Neural cell (in vitro differentiated cells): Measurements from ENCODE around the gene ARHGEF10L. TPM values are rescaled to one million over a fixed set of nuclear protein-coding genes. Genes with fewer than 3 reads are reported as not detected.

Experiments
- H2AFZ ChIP-seq: fragments of 200-600, 300-800 bp; sonication (generic), shearing (Covaris generic); 2 replicates; pipeline ENCODE4 v1.6.0; 2014; ENCODE audit warnings: low read depth, mild to moderate bottlenecking, antibody characterized with exemption, low read length, moderate library complexity
- H3F3A ChIP-seq: fragments of 200-600 bp; shearing (Covaris generic); 2 replicates; pipeline ENCODE4 v1.6.1; 2016; ENCODE audit warnings: mild to moderate bottlenecking, moderate library complexity, mixed read lengths, antibody characterized with exemption, low read length; ENCODE audit not compliant: insufficient read depth, poor library complexity, severe bottlenecking
- H3K27ac ChIP-seq: fragments of 200-600, 300-800 bp; sonication (generic), shearing (Covaris generic); 2 replicates; pipeline ENCODE4 v1.5.1; 2014; ENCODE audit warnings: mild to moderate bottlenecking, low read length, moderate library complexity
- H3K27me3 ChIP-seq: fragments of 300-800, 200-600 bp; sonication (generic), shearing (Covaris generic); 2 replicates; pipeline ENCODE4 v1.6.0; 2014; ENCODE audit warnings: mild to moderate bottlenecking, low read depth, low read length, moderate library complexity; ENCODE audit not compliant: insufficient read depth
- H3K36me3 ChIP-seq: fragments of 300-800, 200-600 bp; sonication (generic), shearing (Covaris generic); 2 replicates; pipeline ENCODE4 v1.5.1; 2014; ENCODE audit warnings: mild to moderate bottlenecking, antibody characterized with exemption, low read length, moderate library complexity; ENCODE audit not compliant: insufficient read depth
- H3K4me2 ChIP-seq: fragments of 300-800, 200-600 bp; sonication (generic), shearing (Covaris generic); 2 replicates; pipeline ENCODE4 v1.6.0; 2014; ENCODE audit warnings: mild to moderate bottlenecking, low read length
- H3K4me3 ChIP-seq: fragments of 300-800, 200-600 bp; sonication (generic), shearing (Covaris generic); 2 replicates; pipeline ENCODE4 v1.5.1; 2014; ENCODE audit warnings: mild to moderate bottlenecking, low read length, moderate library complexity
- H3K79me2 ChIP-seq: fragments of 200-600 bp; shearing (Covaris generic); replicated peaks from 2 replicates; pipeline ENCODE4 v1.6.0; 2014; ENCODE audit warnings: mild to moderate bottlenecking, low read length, moderate library complexity; ENCODE audit not compliant: insufficient read depth
- H3K9ac ChIP-seq: fragments of 300-800, 200-600 bp; sonication (generic), shearing (Covaris generic); 2 replicates; pipeline ENCODE4 v1.6.1; 2016; ENCODE audit warnings: mild to moderate bottlenecking, low read length, mixed read lengths
- H3K9me2 ChIP-seq: fragments of 200-600 bp; shearing (Covaris generic); 2 replicates; pipeline ENCODE4 v1.6.1; 2016; ENCODE audit warnings: mild to moderate bottlenecking, low read length, mixed read lengths; ENCODE audit not compliant: insufficient read depth
- H3K9me3 ChIP-seq: fragments of 200-600, 300-800 bp; sonication (generic), shearing (Covaris generic); 2 replicates; pipeline ENCODE4 v1.6.1; 2016; ENCODE audit warnings: mild to moderate bottlenecking, mixed run types, low read length, moderate library complexity, mixed read lengths
- H4K20me1 ChIP-seq: fragments of 200-600 bp; shearing (Covaris generic); 2 replicates; pipeline ENCODE4 v1.6.1; 2016; ENCODE audit warnings: mild to moderate bottlenecking, mixed run types; ENCODE audit not compliant: insufficient read depth
- CTCF ChIP-seq: fragments of 450-650 bp; IDR thresholded peaks from 2 replicates; pipeline ENCODE4 v1.5.1; 2014; ENCODE audit warnings: antibody characterized with exemption, mild to moderate bottlenecking, moderate library complexity; ENCODE audit not compliant: poor library complexity, severe bottlenecking
- EP300 ChIP-seq: fragments of 450-650 bp; conservative IDR thresholded peaks from 2 replicates; pipeline ENCODE4 v1.6.1; 2014; ENCODE audit warnings: antibody characterized with exemption, mild to moderate bottlenecking, moderate library complexity; ENCODE audit not compliant: poor library complexity, severe bottlenecking
- EZH2 ChIP-seq: fragments of 200-600, 300-800 bp; shearing (Covaris generic), sonication (generic); IDR thresholded peaks from 2 replicates; pipeline ENCODE4 v1.6.1; 2014; ENCODE audit warnings: antibody characterized with exemption, low read length, borderline replicate concordance, mild to moderate bottlenecking; ENCODE audit not compliant: insufficient read depth, poor library complexity, severe bottlenecking
- MXI1 ChIP-seq: fragments of 450-650 bp; conservative IDR thresholded peaks from 2 replicates; pipeline ENCODE4 v1.6.1; 2014; ENCODE audit warnings: antibody characterized with exemption, mild to moderate bottlenecking; ENCODE audit not compliant: poor library complexity, severe bottlenecking
- POLR2AphosphoS5 ChIP-seq: IDR thresholded peaks from 2 replicates; pipeline ENCODE4 v1.6.1; 2012
- RAD21 ChIP-seq: fragments of 450-650 bp; conservative IDR thresholded peaks from 2 replicates; pipeline ENCODE4 v1.6.1; 2014; ENCODE audit warnings: antibody characterized with exemption, mild to moderate bottlenecking, moderate library complexity
- REST ChIP-seq: IDR thresholded peaks from 2 replicates; pipeline ENCODE4 v1.6.1; 2012; ENCODE audit warnings: borderline replicate concordance
- SMC3 ChIP-seq: fragments of 450-650 bp; conservative IDR thresholded peaks from 2 replicates; pipeline ENCODE4 v1.6.1; 2014; ENCODE audit warnings: antibody characterized with exemption, mild to moderate bottlenecking, moderate library complexity; ENCODE audit not compliant: poor library complexity
- TAF1 ChIP-seq: IDR thresholded peaks from 2 replicates; pipeline ENCODE4 v1.6.1; 2012; ENCODE audit warnings: low read depth
- polyA plus RNA-seq: library from polyadenylated mRNA; depleted of rRNA; stranded (reverse); fragments of >200 nt; gene quantifications from 2 replicates; pipeline ENCODE4 v1.2.3, GENCODE V29; 2014

The ARHGEF10L gene
- polyA plus RNA-seq, 1 donor from 2014 or later: 123 TPM

- Histone ChIP-seq H3K36me3 (no peaks in the 10 kb centered on the region), H4K20me1 (no peaks in the 10 kb centered on the region), H3K9me3 (no peaks in the 10 kb centered on the region), H3K9me2 (no peaks in the 10 kb centered on the region), H3K4me2 (no peak overlapping the region), H2AFZ (no peak overlapping the region), H3K27me3 (no peaks in the 10 kb centered on the region), H3K79me2 (no peaks in the 10 kb centered on the region), H3F3A (no peaks in the 10 kb centered on the region), H3K27ac (no peak overlapping the region), H3K4me3 (no peak overlapping the region), H3K9ac (no peak overlapping the region)
- no peak for TF ChIP-seq POLR2AphosphoS5
- TF ChIP-seq EZH2: no peak
- TF ChIP-seq TAF1: no peak
- TF ChIP-seq CTCF: no peak
- no peak for TF ChIP-seq REST
- no peak for TF ChIP-seq RAD21
- no peak for TF ChIP-seq MXI1
- TF ChIP-seq EP300: no peak
- TF ChIP-seq SMC3: no peak
Measured at GRCh38 chr1:17577907-17578297, 38.4 kb downstream of the ARHGEF10L start.

- Histone ChIP-seq H3K79me2 (no peaks in the 10 kb centered on the region), H3K9me2 (no peaks in the 10 kb centered on the region), H3K9ac (no peak overlapping the region), H2AFZ (no peak overlapping the region), H3F3A (no peaks in the 10 kb centered on the region), H3K9me3 (no peaks in the 10 kb centered on the region), H4K20me1 (no peaks in the 10 kb centered on the region), H3K36me3 (no peaks in the 10 kb centered on the region), H3K27ac (no peak overlapping the region), H3K4me3 (no peak overlapping the region), H3K27me3 (no peaks in the 10 kb centered on the region), H3K4me2 (no peak overlapping the region)
- TF ChIP-seq MXI1: no peak
- no peak for TF ChIP-seq CTCF
- TF ChIP-seq REST: no peak
- TF ChIP-seq RAD21: no peak
- no peak for TF ChIP-seq SMC3
- TF ChIP-seq EZH2: no peak
- no peak for TF ChIP-seq TAF1
- no peak for TF ChIP-seq EP300
- TF ChIP-seq POLR2AphosphoS5: no peak
Measured at GRCh38 chr1:17579951-17580939, 40.7 kb downstream of the ARHGEF10L start.
